ENCODE results near the gene NME4.
A peak's percentile ranks its signal among the peaks of the same experiment; 100 is the strongest.
"Not testable (repeated sequence)": the region's sequence is repeated elsewhere in the genome, so short reads cannot be mapped to it uniquely, and the experiment has no call there.

NME4 gene

GRCh38 chr16:422179-422578 is 25.2 kb downstream of the NME4 start:
- DNase-seq (ENCODE audit: low read depth); H3K4me3 ChIP-seq (ENCODE audit: low read depth, low read length): not testable (repeated sequence)

- peak overlapping the region; percentile 74 for H3K4me3 ChIP-seq (ENCODE audit: low read depth, low read length)
- peak; percentile 88 for DNase-seq (ENCODE audit: low read depth)
These were observed 27.1 kb downstream of the NME4 start for GRCh38 chr16:424033-424622.

GRCh38 chr16:424623-425081 is 27.7 kb downstream of the NME4 start:
- H3K4me3 ChIP-seq (ENCODE audit: low read depth, low read length), result peak overlapping the region; percentile 74
- no peak for DNase-seq (ENCODE audit: low read depth)

GRCh38 chr16:425082-425718 is 28.2 kb downstream of the NME4 start, which contains the start of gene RAB11FIP3:
TSS of gene RAB11FIP3 (plus strand) at chr16:425649. CDS start at chr16:426007, 358 bp downstream.
- peak within 1 kb of the TSS; percentile 74 for H3K4me3 ChIP-seq (ENCODE audit: low read depth, low read length)
- peak; percentile 31 for DNase-seq (ENCODE audit: low read depth)

GRCh38 chr16:425740-426114 is 28.7 kb downstream of the NME4 start:
- H3K4me3 ChIP-seq (ENCODE audit: low read depth, low read length), result peak overlapping the region; percentile 74
- no peak for DNase-seq (ENCODE audit: low read depth)

- DNase-seq (ENCODE audit: low read depth), result no peak
- H3K4me3 ChIP-seq (ENCODE audit: low read depth, low read length), result peak overlapping the region; percentile 74
These were observed 29.3 kb downstream of the NME4 start for GRCh38 chr16:426115-426905.

GRCh38 chr16:426906-427249 is 29.9 kb downstream of the NME4 start:
- peak overlapping the region; percentile 74 for H3K4me3 ChIP-seq (ENCODE audit: low read depth, low read length)
- DNase-seq (ENCODE audit: low read depth), result no peak

GRCh38 chr16:427250-427649 is 30.3 kb downstream of the NME4 start:
- no peak for DNase-seq (ENCODE audit: low read depth)

GRCh38 chr16:430904-431303 is 33.9 kb downstream of the NME4 start:
- no peak overlapping the region for H3K4me3 ChIP-seq (ENCODE audit: low read depth, low read length)
- no peak for DNase-seq (ENCODE audit: low read depth)

More at GRCh38 chr16:427250-427649, 30.3 kb downstream of the NME4 start:
- peak overlapping the region; percentile 74 for H3K4me3 ChIP-seq (ENCODE audit: low read depth, low read length)

- H3K4me3 ChIP-seq (ENCODE audit: low read depth, low read length), result no peak overlapping the region
- peak; percentile 48 for DNase-seq (ENCODE audit: low read depth)
These were observed 43.6 kb downstream of the NME4 start for GRCh38 chr16:440627-441026.

GRCh38 chr16:441447-441846 is 44.4 kb downstream of the NME4 start:
- H3K4me3 ChIP-seq (ENCODE audit: low read depth, low read length), result no peak overlapping the region
- DNase-seq (ENCODE audit: low read depth), result no peak

- no peak for DNase-seq (ENCODE audit: low read depth)
- H3K4me3 ChIP-seq (ENCODE audit: low read depth, low read length), result no peak overlapping the region
These were observed 46.0 kb downstream of the NME4 start for GRCh38 chr16:442976-443375.

- no peak overlapping the region for H3K4me3 ChIP-seq (ENCODE audit: low read depth, low read length)
- no peak for DNase-seq (ENCODE audit: low read depth)
These were observed 47.0 kb downstream of the NME4 start for GRCh38 chr16:444027-444426.

GRCh38 chr16:445566-445965 is 48.6 kb downstream of the NME4 start:
- no peak for DNase-seq (ENCODE audit: low read depth)
- H3K4me3 ChIP-seq (ENCODE audit: low read depth, low read length), result no peak overlapping the region
